Measurements from ENCODE around the gene P3H4.
A peak's percentile ranks its signal among the peaks of the same experiment; 100 is the strongest.
"Not testable (repeated sequence)": the region's sequence is repeated elsewhere in the genome, so short reads cannot be mapped to it uniquely, and the experiment has no call there.

The P3H4 gene

DNA sequence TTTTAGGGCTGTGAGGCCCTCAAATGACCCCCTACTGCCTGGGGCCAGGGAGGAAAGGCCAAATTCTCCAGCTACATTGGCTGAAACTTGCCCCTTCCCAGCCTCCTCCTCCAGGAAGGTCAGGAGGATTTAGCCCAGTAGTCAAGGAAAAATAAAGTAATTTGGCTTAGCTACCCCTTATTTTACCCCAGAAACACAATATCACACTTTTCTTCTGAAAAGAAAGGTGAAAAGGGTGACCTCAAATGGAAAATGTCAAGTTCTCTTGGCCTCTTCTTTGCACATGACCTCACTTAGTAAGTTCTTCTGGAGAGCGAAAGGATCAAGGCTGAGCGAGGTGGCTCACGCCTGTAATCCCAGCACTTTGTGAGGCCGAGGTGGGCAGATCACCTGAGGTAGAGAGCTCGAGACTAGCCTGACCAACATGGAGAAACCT, 17.2 kb downstream of the P3H4 start:
- no peak for DNase-seq (ENCODE audit: low spot score)

DNA sequence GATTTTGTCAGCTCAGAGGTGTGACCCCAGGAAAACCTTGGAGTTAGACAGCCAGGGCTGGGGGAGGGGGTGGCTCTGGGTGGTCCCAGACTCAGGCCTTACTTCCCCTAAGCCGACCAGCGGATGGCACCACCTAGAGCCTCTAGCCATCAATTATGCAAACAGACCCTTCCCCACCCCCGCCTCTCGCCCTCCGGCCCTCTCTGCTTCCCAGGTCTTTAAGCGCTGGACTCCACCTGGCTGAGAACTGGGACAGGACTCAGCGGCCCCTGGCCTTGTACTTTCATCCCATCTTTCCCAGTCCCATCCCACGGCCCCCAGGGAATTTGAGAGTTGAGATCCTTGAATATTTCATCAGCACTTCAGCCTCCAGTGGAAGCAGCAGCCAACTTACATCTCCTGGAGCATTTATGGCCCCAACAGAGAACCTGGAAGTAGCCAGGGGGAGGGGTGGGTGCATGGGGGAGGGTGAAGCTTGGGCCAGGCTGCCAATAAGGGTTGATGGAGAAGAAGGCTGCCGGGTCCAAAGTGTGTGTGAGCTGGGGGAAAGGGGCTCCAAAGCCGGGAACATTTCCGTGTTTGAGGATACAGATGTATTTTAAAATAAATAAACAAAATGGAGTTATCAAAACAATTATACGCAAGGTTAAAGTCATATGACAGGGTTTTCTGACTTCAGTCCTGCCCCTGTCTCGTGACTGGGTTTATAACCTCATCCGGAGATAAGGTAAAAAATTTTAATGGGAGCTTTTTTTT, 17.8 kb downstream of the P3H4 start:
- DNase-seq (ENCODE audit: low spot score): no peak

GRCh38 chr17:41792845-41793783, 18.6 kb downstream of the P3H4 start:
- no peak for DNase-seq (ENCODE audit: low spot score)

DNA sequence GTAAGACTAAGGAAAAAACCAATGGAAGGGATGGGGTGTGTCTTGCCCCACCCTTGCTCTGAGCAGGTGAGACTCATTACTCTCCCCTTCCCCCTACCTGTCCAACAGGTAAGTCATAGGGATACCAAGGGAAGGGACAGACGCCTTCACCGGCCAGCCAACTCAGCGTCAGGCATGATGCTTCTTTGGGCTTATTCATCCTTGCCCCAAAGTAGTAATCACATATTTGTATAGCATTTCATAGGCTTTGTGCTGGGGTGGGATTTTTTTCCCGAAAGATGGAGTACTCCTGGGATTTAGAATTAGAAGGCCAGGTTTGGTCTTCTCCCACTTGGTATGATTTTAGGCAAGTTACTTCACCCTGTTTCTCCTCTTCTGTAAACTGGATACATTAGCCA, 24.7 kb downstream of the P3H4 start:
- DNase-seq (ENCODE audit: low spot score): no peak

DNA sequence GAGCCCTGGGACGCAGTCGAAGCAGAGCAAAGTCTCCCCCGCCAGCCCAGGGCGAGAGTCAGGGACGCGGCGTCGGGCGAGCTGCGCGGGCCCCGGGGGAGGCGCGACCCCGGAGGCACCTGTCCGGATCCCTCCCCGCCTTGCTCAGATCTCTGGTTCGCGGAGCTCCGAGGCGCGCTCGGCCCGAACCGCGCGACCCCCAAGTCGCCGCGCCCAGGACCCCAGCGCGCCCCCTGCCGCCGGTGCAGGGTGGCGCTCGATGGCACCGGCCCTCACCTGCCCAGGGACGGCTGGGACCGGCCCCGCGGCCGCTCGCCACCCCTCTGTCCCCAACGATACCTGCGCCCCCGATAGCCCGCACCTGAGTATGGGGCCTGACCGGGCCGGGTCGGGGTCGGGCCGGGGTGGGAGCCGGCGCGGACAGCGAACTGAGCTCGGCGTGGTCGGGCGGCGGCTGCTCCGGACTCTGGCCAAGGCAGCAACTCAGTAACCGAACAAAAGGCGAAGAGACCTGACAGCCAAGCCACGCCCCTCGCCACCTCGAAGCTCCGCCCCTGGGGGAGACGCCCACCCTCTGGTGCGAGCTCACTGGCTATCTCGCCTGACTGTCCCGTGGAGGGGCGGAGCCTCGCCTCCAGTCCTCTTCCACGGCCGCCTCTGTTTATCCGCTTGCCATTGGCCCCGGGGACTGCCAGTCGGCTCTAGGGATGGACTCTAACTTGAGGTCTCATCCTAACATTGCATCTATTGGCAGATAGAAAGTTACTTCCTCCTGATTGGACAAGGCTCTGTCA, 25.3 kb downstream of the P3H4 start, which contains the start of gene JUP:
TSS of gene JUP (minus strand) at position 485 of the 794 bp plus-strand sequence. CDS start 14,857 bp downstream, outside the sequence.
- peak; percentile 87 for DNase-seq (ENCODE audit: low spot score)

DNA sequence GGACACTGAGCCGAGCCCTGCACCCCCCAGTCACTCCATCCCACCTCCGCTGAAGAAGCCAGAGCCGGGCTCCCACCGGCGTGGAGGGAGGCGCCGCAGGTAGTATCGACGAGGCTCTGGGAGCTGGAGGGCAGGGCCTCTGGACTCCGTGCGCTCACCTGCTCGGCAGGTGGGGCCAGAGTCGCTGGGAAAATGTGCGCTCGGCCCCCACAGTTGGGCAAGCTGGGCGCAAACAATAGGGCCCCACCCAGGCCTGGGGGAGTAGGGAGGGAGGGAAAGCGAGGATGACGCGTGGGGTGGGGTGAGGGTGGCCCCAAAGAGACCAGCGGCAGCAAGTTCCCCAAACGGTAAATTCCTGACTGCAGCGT, 25.9 kb downstream of the P3H4 start:
- DNase-seq (ENCODE audit: low spot score): no peak

DNA sequence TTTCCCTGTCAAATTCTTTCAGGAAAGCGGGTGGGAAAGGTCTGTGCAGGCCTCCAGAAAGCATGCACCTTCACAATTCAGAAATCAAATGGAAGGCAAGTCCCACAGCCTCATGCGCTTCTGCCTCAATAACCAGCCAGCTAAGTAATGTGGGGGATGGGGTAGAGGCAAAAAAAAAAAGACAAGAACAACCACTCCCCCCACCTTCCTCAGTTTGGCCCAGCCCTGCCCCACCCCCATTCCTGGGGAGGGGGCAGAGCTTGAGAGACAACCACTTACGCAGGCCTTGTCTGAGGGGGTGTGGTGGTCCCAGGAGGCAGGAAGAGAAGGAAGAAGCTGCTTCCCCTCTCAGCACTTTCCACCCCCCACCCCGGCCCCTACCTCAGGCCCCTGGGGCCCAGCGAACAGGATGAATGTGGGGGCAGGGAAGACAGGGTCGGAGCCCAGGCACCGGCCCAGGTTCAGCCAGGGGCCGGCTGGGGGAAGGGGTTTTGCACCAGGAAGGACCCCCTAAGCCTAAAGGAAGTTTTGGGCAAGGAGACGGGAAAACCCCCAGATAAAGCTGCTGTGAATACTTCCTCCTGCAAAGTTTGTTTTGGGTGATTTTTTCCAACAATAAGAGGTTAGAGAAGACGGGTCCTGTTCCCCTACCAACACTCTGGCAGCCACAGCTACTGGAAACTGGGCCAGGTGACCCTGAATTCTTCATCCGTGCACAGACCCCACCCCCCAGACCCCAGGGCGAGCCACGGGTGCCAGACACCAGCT, 26.5 kb downstream of the P3H4 start:
- no peak for DNase-seq (ENCODE audit: low spot score)

- no peak for DNase-seq (ENCODE audit: low spot score)
Observed at GRCh38 chr17:41784207-41784744, 27.5 kb downstream of the P3H4 start.

DNA sequence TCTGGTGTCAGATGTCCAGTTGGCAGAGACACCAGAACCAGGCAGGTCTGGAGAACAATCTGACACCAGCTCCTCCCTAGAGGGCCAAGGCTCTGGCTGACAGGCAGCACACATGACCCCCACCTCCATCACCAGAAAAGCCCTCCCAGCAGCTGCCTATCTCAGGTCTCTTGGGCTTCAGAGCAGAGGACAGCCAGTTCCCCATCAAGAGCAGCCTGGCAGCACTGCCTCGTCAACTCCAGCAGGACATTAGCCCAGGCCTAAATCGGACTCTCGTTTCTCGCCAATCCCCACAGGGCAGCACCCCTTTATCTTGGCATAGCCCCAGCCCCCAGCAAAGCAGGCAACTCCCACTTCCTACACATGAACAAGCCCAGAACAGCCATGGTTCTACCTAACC, 29.6 kb downstream of the P3H4 start:
- DNase-seq (ENCODE audit: low spot score): no peak

DNA sequence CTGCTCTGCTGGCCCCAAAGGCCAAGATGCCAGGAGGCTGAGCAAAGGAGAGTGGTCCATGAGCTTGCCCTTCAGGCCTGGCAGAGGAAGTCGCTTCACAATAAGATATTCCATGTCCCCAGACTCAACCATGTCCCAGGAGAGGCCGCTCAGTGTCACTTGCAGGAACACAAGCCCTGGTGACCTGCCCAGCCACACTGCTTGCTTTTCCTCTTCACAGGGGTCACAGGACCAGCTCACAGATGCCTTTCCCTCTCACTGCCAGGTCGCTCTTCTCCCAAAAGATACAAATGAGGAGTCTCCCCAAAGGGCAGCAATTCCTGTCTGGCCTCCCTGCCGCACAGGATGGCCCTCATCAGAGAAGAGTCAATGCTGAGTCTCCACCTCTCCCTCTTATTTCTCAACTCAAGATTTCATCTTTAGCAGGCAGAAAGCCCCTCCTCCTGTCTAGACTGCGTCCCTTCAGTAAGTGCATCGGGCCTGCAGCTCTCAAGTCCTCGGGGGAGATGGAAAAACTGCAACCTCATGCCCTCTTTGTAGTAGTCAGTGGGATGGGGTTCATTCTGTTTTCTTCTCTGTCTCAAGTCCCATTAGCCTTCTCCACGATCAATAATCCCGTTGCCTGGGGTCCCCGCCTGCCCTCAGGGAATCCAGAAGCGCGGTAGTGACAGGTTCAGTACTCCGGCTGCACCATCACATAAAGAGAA, 30.2 kb downstream of the P3H4 start:
- DNase-seq (ENCODE audit: low spot score): no peak

DNA sequence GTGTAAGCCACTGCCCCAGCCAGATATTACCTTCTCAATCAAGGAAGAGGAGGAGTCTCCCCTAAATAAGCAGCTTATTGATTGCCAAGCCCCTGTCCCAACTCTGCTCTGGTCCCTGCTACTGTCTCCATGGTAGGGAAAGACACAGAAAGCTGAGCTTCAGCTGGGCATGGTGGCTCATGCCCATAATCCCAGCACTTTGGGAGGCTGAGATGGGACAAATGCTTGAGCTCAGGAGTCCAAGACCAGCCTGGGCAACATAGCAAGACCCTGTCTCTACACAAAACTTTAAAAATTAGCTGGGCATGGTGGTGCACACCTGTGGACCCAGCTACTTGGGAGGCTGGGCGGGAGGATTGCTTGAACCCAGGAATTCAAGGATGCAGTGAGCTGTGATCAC, 31.8 kb downstream of the P3H4 start:
- DNase-seq (ENCODE audit: low spot score): no peak

- no peak for DNase-seq (ENCODE audit: low spot score)
Observed at GRCh38 chr17:41777574-41778188, 34.1 kb downstream of the P3H4 start.

DNA sequence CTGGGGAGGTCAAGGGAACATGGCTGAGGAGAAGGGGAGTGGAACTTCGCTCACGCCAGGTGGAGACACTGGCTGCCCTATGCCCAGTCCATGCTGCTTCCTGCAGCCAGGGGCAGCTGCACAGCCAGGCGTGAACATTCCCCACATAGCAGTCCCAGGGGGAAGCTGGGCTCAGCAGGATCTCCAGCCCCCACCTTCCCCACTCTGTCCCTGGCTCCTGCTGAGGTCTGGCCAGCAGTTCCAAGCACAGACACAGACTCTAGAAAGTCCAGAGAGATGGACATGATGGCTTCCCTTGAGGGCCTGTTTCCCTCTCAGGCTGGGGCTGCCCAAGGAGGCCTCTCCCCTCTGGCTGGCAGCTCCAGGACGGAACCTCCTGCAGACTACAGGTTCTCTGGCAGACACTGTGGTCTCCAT, 34.6 kb downstream of the P3H4 start:
- DNase-seq (ENCODE audit: low spot score): no peak

- not testable (repeated sequence) for DNase-seq (ENCODE audit: low spot score)
Observed at GRCh38 chr17:41776262-41776900, 35.4 kb downstream of the P3H4 start.

- no peak for DNase-seq (ENCODE audit: low spot score)
Observed at GRCh38 chr17:41775394-41776226, 36.1 kb downstream of the P3H4 start.

- no peak for DNase-seq (ENCODE audit: low spot score)
Observed at GRCh38 chr17:41773731-41774193, 38.0 kb downstream of the P3H4 start.

DNA sequence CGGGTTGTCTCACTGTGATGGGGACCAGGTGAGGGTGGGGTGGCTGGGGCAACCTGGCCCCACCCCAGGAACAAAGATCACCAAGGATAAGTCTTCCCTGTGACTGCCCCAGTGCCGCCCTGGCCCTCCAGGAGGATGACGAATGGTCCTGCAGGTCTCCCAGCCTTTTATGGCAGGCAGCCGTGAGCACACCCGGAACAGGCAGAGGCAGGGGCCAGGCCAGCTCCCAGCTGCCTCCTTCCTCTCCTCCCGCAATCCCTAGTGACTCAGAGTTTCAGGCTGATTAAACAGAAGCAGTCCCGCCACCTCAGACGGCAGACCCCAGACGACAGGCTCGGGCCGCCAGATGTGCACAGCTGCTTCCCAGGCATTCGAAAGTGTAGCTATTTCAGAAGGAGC, 38.6 kb downstream of the P3H4 start:
- DNase-seq (ENCODE audit: low spot score): no peak

GRCh38 chr17:41772586-41773189, 39.1 kb downstream of the P3H4 start:
- DNase-seq (ENCODE audit: low spot score): no peak
